HG03095 (cell line): ENCODE data around the gene FREM2.

Experiments used
- ATAC-seq: cut with Tn5 transposase; IDR thresholded peaks from one replicate; pipeline ENCODE4 v1.9.1; 2021; ENCODE audit warnings: moderate library complexity; ENCODE audit not compliant: unreplicated experiment

The FREM2 gene

DNA sequence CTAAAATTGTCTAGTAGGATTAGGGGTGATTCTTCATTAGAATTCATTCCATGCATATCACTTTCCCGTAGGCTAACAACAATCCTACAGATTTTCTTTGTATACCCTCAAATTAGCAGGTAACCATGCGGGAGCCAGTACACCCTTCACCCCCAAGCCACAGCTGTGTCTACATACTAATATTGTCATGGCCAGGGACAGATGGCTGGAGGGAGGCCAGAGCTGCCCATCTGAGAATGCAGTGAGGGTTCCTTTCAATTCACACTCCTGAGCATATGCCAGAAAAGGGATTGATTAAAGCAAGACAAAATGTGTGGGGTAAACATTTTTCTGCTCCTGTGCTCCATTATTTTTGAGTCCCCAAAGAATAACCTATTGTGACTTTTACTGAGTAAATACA, 68.9 kb downstream of the FREM2 start:
- ATAC-seq = no peak

DNA sequence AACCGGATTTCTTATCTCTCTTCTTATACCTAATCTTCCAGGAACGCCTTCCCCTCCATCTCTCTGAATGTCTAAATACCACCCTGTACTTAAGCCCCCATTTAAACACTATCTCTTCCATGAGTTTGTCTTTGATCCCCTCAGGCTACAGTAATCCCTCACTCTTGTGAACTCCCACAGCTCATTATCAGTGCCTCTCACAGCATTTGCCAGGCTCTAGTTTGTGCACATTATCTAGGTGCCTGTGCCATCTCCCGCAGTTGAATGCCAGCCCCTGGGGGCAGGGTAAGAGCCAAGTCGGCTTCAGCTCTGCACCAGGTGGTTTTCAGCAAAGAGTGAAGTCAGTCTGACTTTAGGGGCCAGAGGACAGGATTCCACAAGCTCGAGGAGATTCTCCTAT, 71.4 kb downstream of the FREM2 start:
- no peak for ATAC-seq

DNA sequence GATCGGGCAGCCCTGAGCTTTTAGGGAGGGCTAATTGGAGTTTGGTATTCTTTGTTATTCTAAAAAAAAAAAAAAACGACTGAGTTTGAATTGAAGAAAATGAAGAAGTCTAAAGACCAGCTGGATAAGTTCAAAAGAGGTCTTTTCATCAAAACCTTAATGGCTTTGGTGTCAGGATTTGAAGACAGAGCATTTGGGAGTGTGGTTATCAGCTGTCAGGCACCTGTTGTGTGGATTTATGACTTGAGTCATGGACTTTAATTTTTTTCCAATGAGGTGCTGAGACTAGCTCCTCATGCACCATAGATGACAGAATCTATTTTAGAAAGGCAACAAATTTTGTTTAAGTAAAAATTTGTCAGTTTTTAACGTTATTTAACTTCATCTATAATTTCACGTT, 72.5 kb downstream of the FREM2 start:
- no peak for ATAC-seq

GRCh38 chr13:38763446-38764381, 76.8 kb downstream of the FREM2 start:
- no peak for ATAC-seq

GRCh38 chr13:38766799-38767198, 79.9 kb downstream of the FREM2 start:
- no peak for ATAC-seq

DNA sequence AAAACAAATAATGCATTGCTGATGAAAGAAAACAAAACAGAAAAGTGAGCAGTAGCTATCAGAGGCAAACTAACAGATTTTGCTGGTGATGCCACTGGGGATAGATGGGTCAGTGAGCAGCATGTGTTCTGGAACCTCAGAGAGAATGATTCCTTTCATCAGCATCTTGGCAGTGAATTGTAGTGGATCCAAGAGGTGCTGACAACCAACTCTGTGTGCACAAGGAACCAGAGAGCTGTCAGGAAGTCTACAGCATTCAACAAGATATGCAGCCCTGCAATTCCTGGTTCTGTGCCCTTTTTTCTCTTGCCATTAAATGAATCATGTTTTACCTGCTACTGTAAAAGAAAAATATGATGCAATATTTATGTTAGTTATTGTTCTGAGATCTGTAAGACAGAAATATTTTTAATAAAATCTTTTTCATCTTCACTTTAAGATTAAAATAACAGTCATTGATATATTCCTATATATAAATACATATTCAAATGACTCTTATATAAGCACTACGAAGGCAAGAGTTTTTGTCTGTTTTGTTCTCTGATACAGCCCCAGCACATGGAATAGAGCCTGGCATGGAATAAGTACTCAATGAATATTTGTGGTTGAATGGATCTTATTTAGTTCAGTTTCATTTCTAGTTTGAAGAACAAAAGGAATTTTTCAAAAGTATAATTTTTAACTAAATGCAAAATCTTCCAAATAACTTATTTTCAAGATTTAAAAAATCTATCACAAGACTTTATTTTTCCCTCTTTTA, 80.8 kb downstream of the FREM2 start:
- ATAC-seq = no peak

GRCh38 chr13:38769526-38769925, 82.6 kb downstream of the FREM2 start:
- no peak for ATAC-seq

GRCh38 chr13:38775085-38775484, 88.2 kb downstream of the FREM2 start:
- ATAC-seq = no peak

DNA sequence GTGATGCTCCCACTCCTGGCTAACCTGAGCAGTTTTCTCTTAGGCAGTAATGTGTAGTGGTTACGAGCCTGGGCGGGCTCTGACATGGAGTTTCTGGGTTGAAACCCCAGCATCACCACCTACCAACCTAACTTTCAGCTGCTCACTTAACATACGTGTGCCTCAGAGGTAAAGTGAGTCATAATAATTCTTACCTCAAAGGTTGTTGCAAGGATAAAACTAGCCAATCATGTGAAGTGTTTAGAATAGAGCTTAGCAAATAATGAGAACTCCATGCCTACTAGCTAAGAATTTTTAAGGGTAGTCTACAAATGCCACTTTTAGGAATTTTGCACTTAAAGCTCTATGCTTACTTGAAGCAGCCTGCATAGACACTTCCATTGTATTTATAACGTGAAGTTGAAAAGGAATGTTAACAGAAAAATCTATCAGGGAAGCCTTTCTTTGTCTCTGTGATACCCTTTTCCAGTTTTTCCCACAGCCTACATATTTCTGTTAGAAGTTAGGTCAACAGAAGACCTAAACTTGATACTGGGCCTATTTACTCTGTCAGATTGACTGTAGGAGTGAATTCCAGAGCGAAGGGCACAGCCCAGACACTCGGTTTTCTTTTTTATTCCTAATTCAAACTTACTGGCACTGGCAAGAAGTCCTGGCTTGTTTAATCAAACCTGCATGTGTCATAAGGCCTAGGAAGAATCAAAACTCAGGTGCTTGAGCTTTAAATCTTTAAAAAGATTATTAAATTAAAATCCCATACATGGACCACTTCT, 90.7 kb downstream of the FREM2 start:
- no peak for ATAC-seq

DNA sequence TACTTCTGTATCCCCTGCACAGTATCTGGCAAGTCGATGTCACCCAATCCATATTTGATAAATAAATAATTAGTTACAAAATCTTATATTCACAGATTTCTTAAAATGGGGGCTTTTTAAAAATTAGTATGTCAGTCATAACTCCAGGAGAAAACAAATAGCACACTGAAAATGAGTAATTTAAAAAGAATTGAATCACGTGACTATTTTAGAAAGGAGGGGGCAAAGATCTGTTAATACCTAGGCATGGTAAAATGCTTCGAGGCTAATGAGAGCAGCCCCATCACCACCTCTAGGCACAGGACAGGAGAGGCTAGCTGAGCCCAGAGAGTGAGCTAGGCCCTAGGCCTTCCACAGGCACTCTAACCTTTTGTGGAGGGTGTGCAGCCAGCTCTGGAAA, 94.7 kb downstream of the FREM2 start:
- ATAC-seq = no peak

DNA sequence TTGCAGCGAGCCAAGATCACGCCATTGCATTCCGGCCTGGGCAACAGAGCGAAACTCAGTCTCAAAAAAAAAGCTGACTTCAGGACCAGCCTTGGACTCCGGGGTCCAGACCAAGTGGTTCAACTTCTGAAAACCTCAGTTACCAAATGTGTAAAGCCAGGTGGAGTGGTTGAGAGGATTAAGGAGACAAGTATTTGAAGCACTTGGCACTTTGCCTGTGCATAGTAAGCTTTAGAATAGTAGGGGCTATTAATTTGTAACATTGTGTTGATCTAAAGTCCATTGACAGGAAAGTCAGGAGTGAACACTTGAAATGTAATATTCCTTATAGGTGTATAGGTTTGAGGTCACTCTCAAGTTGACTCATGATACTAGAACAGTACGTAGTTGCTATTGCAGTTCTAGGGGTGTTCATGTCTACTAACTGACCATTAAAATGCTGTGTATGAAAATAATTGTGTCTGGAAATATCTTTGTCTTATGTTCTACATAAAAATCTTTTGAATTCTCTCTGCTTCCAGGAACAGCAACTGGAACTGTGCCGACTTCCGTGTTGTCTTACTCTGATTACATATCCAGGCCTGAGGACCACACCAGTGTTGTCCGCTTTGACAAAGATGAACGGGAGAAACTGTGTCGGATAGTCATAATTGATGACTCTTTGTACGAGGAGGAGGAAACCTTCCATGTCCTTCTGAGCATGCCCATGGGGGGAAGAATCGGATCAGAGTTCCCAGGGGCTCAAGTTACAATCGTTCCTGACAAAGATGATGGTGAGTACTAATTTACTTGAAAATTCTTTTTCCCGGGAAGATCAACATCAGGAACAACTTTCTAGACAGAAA, 97.4 kb downstream of the FREM2 start:
- ATAC-seq = no peak

GRCh38 chr13:38785042-38785441, 98.2 kb downstream of the FREM2 start:
- ATAC-seq = no peak

DNA sequence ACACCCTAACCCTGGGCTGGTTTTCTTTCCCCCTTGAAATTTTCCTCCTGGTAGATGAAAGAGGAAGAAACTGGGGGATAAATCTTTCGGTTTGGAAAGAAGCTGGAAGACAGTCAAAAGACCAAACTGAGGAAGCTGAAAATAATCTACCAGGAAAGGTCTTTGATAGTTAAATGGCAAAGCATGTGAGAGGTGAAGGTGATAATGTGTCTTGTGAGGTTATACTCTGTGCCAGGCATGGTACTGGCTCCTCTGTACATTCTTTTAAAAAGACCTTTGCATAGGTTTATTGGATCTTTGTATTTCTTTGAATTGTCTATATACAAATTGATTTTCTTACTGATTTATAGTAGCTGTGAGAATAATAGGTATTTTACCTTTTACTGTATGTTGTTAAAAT, 98.6 kb downstream of the FREM2 start:
- no peak for ATAC-seq

GRCh38 chr13:38787550-38787949, 100.7 kb downstream of the FREM2 start:
- ATAC-seq = no peak

GRCh38 chr13:38796890-38797289, 110.0 kb downstream of the FREM2 start:
- no peak for ATAC-seq

DNA sequence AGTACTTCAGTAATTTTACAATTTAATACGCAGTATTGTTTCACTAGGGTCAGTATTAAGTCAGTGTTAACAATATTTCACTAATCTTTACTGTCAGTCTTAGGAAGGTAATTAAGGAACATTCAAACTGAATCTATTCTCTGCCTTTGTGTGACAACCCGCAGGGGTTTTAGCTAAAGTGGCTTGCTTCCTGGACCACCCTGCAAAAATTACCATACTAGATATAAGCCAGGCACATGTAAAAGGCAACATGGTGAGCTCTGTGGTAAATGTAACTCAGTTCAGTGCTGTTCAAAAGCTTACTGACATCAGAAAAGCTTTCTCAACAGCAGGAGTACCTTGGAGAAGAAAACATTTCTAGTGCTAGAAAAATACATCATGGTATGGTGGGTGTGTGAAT, 116.7 kb downstream of the FREM2 start:
- no peak for ATAC-seq

DNA sequence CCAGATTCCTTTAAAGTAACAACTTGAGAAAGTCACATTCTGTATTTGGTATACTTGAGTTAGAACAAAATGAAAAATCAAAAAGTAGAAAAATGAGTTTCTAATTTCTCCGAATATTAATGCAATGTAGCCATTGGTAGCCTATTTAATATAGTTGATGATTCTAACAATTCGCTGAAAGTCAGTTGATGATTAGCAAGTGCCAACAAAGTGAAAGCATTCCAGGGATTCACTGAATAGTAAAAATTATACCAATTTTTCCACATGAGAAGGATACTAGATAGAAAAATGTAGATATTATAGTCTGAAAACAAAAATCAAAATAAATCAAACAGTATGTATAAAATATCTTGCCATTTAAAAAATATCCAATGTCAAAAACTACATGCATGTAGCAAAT, 117.2 kb downstream of the FREM2 start:
- ATAC-seq = no peak

DNA sequence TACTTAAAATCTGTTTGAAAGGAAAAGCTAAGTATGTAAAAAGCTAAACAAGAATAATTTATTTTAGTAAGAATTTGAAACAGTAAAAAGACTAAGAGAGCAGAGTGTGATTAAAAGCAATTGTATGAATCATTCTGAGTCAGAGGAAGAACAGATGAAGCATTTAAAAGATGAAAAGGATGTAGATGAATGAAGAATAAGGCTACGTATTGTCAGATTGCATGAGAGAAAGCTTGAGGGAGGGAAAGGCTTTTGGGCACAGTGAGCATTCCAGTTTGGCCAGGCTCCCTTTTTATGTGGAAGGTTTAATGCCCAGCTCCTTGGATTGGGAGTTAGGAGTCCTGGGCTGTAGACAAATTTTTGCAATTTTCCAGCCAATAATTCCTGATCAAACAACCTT, 117.7 kb downstream of the FREM2 start:
- ATAC-seq = no peak

DNA sequence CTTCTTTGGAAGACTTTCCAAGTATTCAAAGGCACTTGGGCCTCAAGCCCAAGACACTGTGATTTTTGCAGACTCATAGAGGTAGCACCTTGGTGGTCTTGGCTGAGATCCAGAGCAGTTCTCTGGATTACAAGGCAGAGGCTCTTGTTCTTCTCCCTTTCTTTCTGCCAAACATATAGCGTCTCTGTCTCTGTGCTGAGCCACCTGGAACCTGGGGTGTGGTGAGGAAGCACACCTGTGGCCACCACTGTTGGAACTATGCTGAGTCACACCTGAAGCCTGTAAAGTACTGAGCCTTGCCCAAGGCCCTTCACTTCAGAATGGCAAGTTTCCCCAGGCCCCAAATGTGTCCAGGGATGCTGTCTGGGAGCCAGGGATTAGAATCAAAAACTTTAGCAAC, 127.5 kb downstream of the FREM2 start:
- ATAC-seq = no peak

- ATAC-seq = no peak
Measured at GRCh38 chr13:38819053-38819452, 132.2 kb downstream of the FREM2 start.

DNA sequence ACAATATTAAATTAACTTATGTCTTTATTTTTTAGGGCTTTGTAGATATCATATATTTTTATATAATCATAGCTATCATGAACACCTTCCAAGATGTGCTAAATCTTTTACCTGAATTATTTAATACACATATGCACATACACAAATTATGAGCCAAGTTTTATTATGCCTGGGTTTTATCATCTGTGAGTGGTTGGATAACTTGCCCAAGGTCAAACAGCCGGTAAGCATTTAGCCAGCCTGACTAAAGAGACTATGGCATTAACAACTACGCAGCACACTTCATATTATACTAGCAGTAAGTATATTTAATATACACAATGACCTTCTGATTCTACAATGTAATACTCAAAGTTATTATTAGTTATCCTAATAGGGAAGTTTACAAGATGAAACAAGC, 132.7 kb downstream of the FREM2 start:
- no peak for ATAC-seq
